ENCODE data around the gene MAP3K19.

Gene MAP3K19

GRCh38 chr2:135050684-135051083 is 3.4 kb upstream of the MAP3K19 start:
- ChIA-PET CTCF (interaction anchor here (0.5 kb wide), 1 partner anchor 368 kb away, joined by 4 read pairs; no protein-coding TSS in a partner anchor), POLR2A (no interaction called here)
- Histone ChIP-seq H3K36me3 (ENCODE audit: control insufficient read depth in 2 of 2, insufficient read depth in 1 of 2, low read length in 2 of 2) (peaks cover 0 to 4% of the 10 kb centered on the region in 2 experiments; a peak in 2 of 3 replicates), H3K4me1 (ENCODE audit: control insufficient read depth, insufficient read depth, low read length) (no peaks in the 10 kb centered on the region; the same call in 1 of the 2 replicates), H3K27ac (ENCODE audit: extremely low read depth, low read depth, low read length) (no peak overlapping the region), H3K9me3 (ENCODE audit: control insufficient read depth, insufficient read depth, low read depth, low read length) (no peaks in the 10 kb centered on the region), H3K4me3 (ENCODE audit: low read depth, low read length) (no peak overlapping the region)
- TF ChIP-seq YY1 (tag by site-specific recombination; IDR thresholded peaks at IDR 0.05), result no peak
- no peak for TF ChIP-seq ZNF426 (tag by site-specific recombination; IDR thresholded peaks at IDR 0.05)
- TF ChIP-seq ZEB2 (tag by site-specific recombination; IDR thresholded peaks at IDR 0.05), result no peak
- no peak for TF ChIP-seq PRDM4 (tag by site-specific recombination; IDR thresholded peaks at IDR 0.05)
- no peak for TF ChIP-seq ZNF391 (tag by site-specific recombination; IDR thresholded peaks at IDR 0.05; ENCODE audit: borderline replicate concordance, low read depth)
- no peak for TF ChIP-seq KLF16 (tag by site-specific recombination; IDR thresholded peaks at IDR 0.05)
- no peak for TF ChIP-seq GFI1B (tag by site-specific recombination; IDR thresholded peaks at IDR 0.05)

- CTCF ChIA-PET, result no interaction called here
- no peak for TF ChIP-seq ZBTB20 (tag by site-specific recombination; IDR thresholded peaks at IDR 0.05)
- TF ChIP-seq ZNF10 (tag by site-specific recombination; IDR thresholded peaks at IDR 0.05), result no peak
- TF ChIP-seq ZBTB11 (tag by site-specific recombination; conservative IDR thresholded peaks at IDR 0.05; ENCODE audit: low read depth), result no peak
- no peak for TF ChIP-seq BCL11A (tag by site-specific recombination; IDR thresholded peaks at IDR 0.05; ENCODE audit: low read depth)
Measured at GRCh38 chr2:135050132-135050531, 2.9 kb upstream of the MAP3K19 start.

GRCh38 chr2:135048122-135048521 is 875 bp upstream of the MAP3K19 start:
- Histone ChIP-seq H3K36me3 (ENCODE audit: control insufficient read depth in 2 of 2, insufficient read depth in 1 of 2, low read length in 2 of 2) (no peaks in the 10 kb centered on the region), H3K9me3 (ENCODE audit: control insufficient read depth, insufficient read depth, low read depth, low read length) (no peaks in the 10 kb centered on the region), H3K27ac (ENCODE audit: extremely low read depth, low read depth, low read length) (no peak overlapping the region), H3K4me3 (ENCODE audit: low read depth, low read length) (no peak overlapping the region), H3K4me1 (ENCODE audit: control insufficient read depth, insufficient read depth, low read length) (no peaks in the 10 kb centered on the region; the same call in 1 of the 2 replicates)
- POLR2A ChIA-PET, result no interaction called here
- CTCF ChIA-PET, result interaction anchor here (0.6 to 1.1 kb wide), 3 partner anchors 37 to 457 kb away, joined by 3 read pairs; no protein-coding TSS in a partner anchor
- no peak for TF ChIP-seq ZNF510 (tag by site-specific recombination; IDR thresholded peaks at IDR 0.05; ENCODE audit: insufficient replicate concordance)
- no peak for TF ChIP-seq KLF16 (tag by site-specific recombination; IDR thresholded peaks at IDR 0.05)
- TF ChIP-seq OVOL3 (tag by site-specific recombination; IDR thresholded peaks at IDR 0.05), result no peak
- no peak for TF ChIP-seq ZNF24 (tag by site-specific recombination; IDR thresholded peaks at IDR 0.05)
- TF ChIP-seq ZNF596 (tag by site-specific recombination; IDR thresholded peaks at IDR 0.05), result no peak
- no peak for TF ChIP-seq ZNF426 (tag by site-specific recombination; IDR thresholded peaks at IDR 0.05)
- TF ChIP-seq KLF8 (tag by site-specific recombination; IDR thresholded peaks at IDR 0.05), result no peak
- TF ChIP-seq PRDM1 (tag by site-specific recombination; IDR thresholded peaks at IDR 0.05), result no peak
- no peak for TF ChIP-seq BCL11A (tag by site-specific recombination; IDR thresholded peaks at IDR 0.05; ENCODE audit: low read depth)
- TF ChIP-seq ZNF560 (tag by site-specific recombination; IDR thresholded peaks at IDR 0.05; ENCODE audit: borderline replicate concordance), result no peak
- TF ChIP-seq ZNF747 (tag by site-specific recombination; IDR thresholded peaks at IDR 0.05), result no peak
- no peak for TF ChIP-seq ZNF398 (tag by site-specific recombination; IDR thresholded peaks at IDR 0.05)
- no peak for TF ChIP-seq SALL2 (tag by site-specific recombination; IDR thresholded peaks at IDR 0.05; ENCODE audit: borderline replicate concordance)
- no peak for TF ChIP-seq INSM2 (tag by site-specific recombination; IDR thresholded peaks at IDR 0.05)
- no peak for TF ChIP-seq FEZF1 (tag by site-specific recombination; IDR thresholded peaks at IDR 0.05)

More at GRCh38 chr2:135050132-135050531, 2.9 kb upstream of the MAP3K19 start:
- H3K4me1 ChIP-seq (ENCODE audit: control insufficient read depth, insufficient read depth, low read length), result no peaks in the 10 kb centered on the region; the same call in 1 of the 2 replicates
- peaks cover 0 to 4% of the 10 kb centered on the region in 2 experiments; a peak in 1 of 3 replicates for H3K36me3 ChIP-seq (ENCODE audit: control insufficient read depth in 2 of 2, insufficient read depth in 1 of 2, low read length in 2 of 2)
- H3K9me3 ChIP-seq (ENCODE audit: control insufficient read depth, insufficient read depth, low read depth, low read length), result no peaks in the 10 kb centered on the region
- H3K4me3 ChIP-seq (ENCODE audit: low read depth, low read length), result no peak overlapping the region
- POLR2A ChIA-PET, result no interaction called here
- H3K27ac ChIP-seq (ENCODE audit: extremely low read depth, low read depth, low read length), result no peak overlapping the region

Data from HEK293 (cell line).